Mesenchymal stem cell (in vitro differentiated cells and primary cell): Measurements from ENCODE around the gene PLAAT1.

Experiments
- DNase-seq: peaks from one replicate; pipeline ENCODE4 v3.0.0-alpha.2; 2013
- H2AFZ ChIP-seq: one replicate; pipeline ENCODE4 v1.6.1; 2013; ENCODE audit warnings: low read depth, mild to moderate bottlenecking, control low read depth, inconsistent platforms, low read length, moderate library complexity
- H2AK5ac ChIP-seq: 2 replicates; pipeline ENCODE4 v1.6.1; 2013; ENCODE audit warnings: low read length, moderate library complexity, mild to moderate bottlenecking, inconsistent platforms; ENCODE audit not compliant: severe bottlenecking
- H2BK120ac ChIP-seq: one replicate; pipeline ENCODE4 v1.6.1; 2013; ENCODE audit warnings: low read depth, mild to moderate bottlenecking, inconsistent platforms, low read length, moderate library complexity
- H2BK12ac ChIP-seq, 2 experiments: one replicate each; pipeline ENCODE4 v1.6.1; 2013; ENCODE audit warnings: inconsistent platforms in 2 of 2, low read length in 2 of 2, mild to moderate bottlenecking in 2 of 2, moderate library complexity in 2 of 2, control low read depth in 1 of 2
- H2BK15ac ChIP-seq: one replicate; pipeline ENCODE4 v1.6.1; 2013; ENCODE audit warnings: mild to moderate bottlenecking, low read depth, inconsistent platforms; ENCODE audit not compliant: poor library complexity, severe bottlenecking
- H2BK5ac ChIP-seq: 2 replicates; pipeline ENCODE4 v1.6.1; 2013; ENCODE audit warnings: low read depth, mild to moderate bottlenecking, low read length, control low read depth, inconsistent platforms; ENCODE audit not compliant: poor library complexity, severe bottlenecking
- H3K14ac ChIP-seq, 2 experiments: one replicate each; pipeline ENCODE4 v1.6.1; 2013; ENCODE audit warnings: inconsistent platforms in 2 of 2, low read length in 2 of 2, control low read depth in 1 of 2, mild to moderate bottlenecking in 1 of 2, moderate library complexity in 1 of 2
- H3K18ac ChIP-seq, 2 experiments: one replicate each; pipeline ENCODE4 v1.6.1; 2013; ENCODE audit warnings: inconsistent platforms in 2 of 2, low read length in 2 of 2, control low read depth in 1 of 2, low read depth in 1 of 2, mild to moderate bottlenecking in 1 of 2
- H3K23ac ChIP-seq, 2 experiments: one replicate each; pipeline ENCODE4 v1.6.1; 2013; ENCODE audit warnings: inconsistent platforms in 2 of 2, low read length in 2 of 2, mild to moderate bottlenecking in 2 of 2, moderate library complexity in 2 of 2, control low read depth in 1 of 2
- H3K27ac ChIP-seq: 2 replicates; pipeline ENCODE4 v1.5.1; 2013; ENCODE audit warnings: mild to moderate bottlenecking, moderate library complexity, low read length, control low read depth, inconsistent platforms; ENCODE audit not compliant: poor library complexity, severe bottlenecking
- H3K27me3 ChIP-seq, 2 experiments: 2 replicates each; pipeline versions ENCODE4 v1.6.1 to v1.7.0; 2013; ENCODE audit warnings: low read length in 2 of 2, mild to moderate bottlenecking in 2 of 2, moderate library complexity in 2 of 2, control low read depth in 1 of 2, inconsistent platforms in 1 of 2; ENCODE audit not compliant: control insufficient read depth in 1 of 2, insufficient read depth in 1 of 2
- H3K36me3 ChIP-seq, 2 experiments: 2 replicates each; pipeline versions ENCODE4 v1.6.1 to v1.7.0; 2013; ENCODE audit warnings: low read length in 2 of 2, control low read depth in 1 of 2, inconsistent platforms in 1 of 2, low read depth in 1 of 2, mild to moderate bottlenecking in 1 of 2; ENCODE audit not compliant: insufficient read depth in 2 of 2, control insufficient read depth in 1 of 2
- H3K4ac ChIP-seq, 2 experiments: one replicate each; pipeline ENCODE4 v1.6.1; 2013; ENCODE audit warnings: inconsistent platforms in 2 of 2, low read length in 2 of 2, mild to moderate bottlenecking in 2 of 2, moderate library complexity in 2 of 2, control low read depth in 1 of 2, low read depth in 1 of 2
- H3K4me1 ChIP-seq: 2 replicates; pipeline ENCODE4 v1.6.1; 2013; ENCODE audit warnings: low read depth, low read length, control low read depth; ENCODE audit not compliant: control insufficient read depth, insufficient read depth
- H3K4me2 ChIP-seq: 2 replicates; pipeline ENCODE4 v1.6.1; 2013; ENCODE audit warnings: low read length, mild to moderate bottlenecking, inconsistent platforms; ENCODE audit not compliant: poor library complexity, severe bottlenecking
- H3K4me3 ChIP-seq, 2 experiments: 2 replicates each; pipeline versions ENCODE4 v1.5.1 to v1.7.0; 2013; ENCODE audit warnings: low read length in 2 of 2, mild to moderate bottlenecking in 2 of 2, control low read depth in 1 of 2, low read depth in 1 of 2; ENCODE audit not compliant: insufficient read depth in 1 of 2
- H3K79me1 ChIP-seq: replicated peaks from 2 replicates; pipeline ENCODE4 v1.6.1; 2013; ENCODE audit warnings: mild to moderate bottlenecking, control low read depth, low read length, inconsistent platforms; ENCODE audit not compliant: poor library complexity, severe bottlenecking
- H3K9ac ChIP-seq: 2 replicates; pipeline ENCODE4 v1.7.0; 2013; ENCODE audit warnings: mild to moderate bottlenecking, low read length, moderate library complexity
- H3K9me3 ChIP-seq: 2 replicates; pipeline ENCODE4 v1.7.0; 2013; ENCODE audit warnings: mild to moderate bottlenecking, low read length; ENCODE audit not compliant: control insufficient read depth
- H4K8ac ChIP-seq: one replicate; pipeline ENCODE4 v1.6.1; 2013; ENCODE audit warnings: inconsistent platforms, mild to moderate bottlenecking, low read length, moderate library complexity
- H4K91ac ChIP-seq: one replicate; pipeline ENCODE4 v1.6.1; 2013; ENCODE audit warnings: mild to moderate bottlenecking, low read length, inconsistent platforms
- WGBS: methylation state at CpG from one replicate; pipeline ENCODE4 v1.1.7; 2013; ENCODE audit warnings: mixed read lengths; 5-methylcytosine and 5-hydroxymethylcytosine counted together

PLAAT1 gene

DNA sequence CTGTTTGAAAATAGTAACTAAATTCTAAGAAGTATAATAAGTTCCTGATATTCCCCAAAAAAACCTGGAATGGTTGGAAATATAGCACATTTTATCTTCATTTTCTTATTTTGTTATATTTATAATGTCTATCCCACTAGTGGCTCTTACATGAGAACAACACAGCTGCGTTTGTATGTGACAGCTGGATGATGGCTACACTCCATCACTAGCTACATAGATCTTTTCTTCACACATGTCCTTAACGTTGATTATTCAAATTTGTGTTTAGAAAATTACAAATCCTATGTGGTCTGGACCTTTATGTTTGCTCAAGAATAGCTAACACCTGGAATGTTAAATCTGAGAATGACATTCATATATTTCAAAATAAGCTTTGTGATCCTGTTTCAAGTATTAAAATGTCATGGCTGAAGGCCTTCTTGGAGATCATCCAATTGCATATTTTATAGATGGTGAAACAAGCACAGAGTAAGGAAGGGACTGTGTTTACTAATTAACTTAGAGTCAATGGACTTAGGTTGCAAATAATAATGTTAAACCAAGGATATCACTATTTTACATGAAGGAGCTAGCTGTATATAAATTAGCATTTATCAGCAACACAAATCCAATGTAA is 76.8 kb downstream of the PLAAT1 start:
- Histone ChIP-seq H2BK120ac (no peak overlapping the region), H3K4ac (no peak overlapping the region), H3K4me2 (no peak overlapping the region), H3K27ac (no peak overlapping the region), H3K9ac (no peak overlapping the region), H2BK15ac (no peak overlapping the region), H4K91ac (no peak overlapping the region), H3K36me3 (no peaks in the 10 kb centered on the region), H3K27me3 (no peaks in the 10 kb centered on the region), H2BK5ac (no peak overlapping the region), H2AK5ac (no peak overlapping the region), H3K79me1 (no peaks in the 10 kb centered on the region), H3K4me3 (no peak overlapping the region), H2AFZ (no peak overlapping the region), H4K8ac (no peak overlapping the region), H3K9me3 (no peaks in the 10 kb centered on the region), H3K18ac (no peak overlapping the region), H2BK12ac (no peak overlapping the region), H3K14ac (no peak overlapping the region), H3K4me1 (no peaks in the 10 kb centered on the region), H3K23ac (no peak overlapping the region)
- WGBS = 57% methylated on average over 1 of the region's 2 CpGs
- DNase-seq = no peak
